H9 (cell line): ENCODE measurements around the gene SSH3. TPM values are rescaled to one million over a fixed set of nuclear protein-coding genes. Genes with fewer than 3 reads are reported as not detected.

Source experiments
- DNase-seq: peaks from one replicate; pipeline ENCODE4 v3.0.0-alpha.2; 2017
- H2AFZ ChIP-seq: one replicate; pipeline ENCODE4 v1.6.1; 2013; ENCODE audit warnings: mild to moderate bottlenecking, low read length, control low read depth, moderate library complexity
- H2AK5ac ChIP-seq: 2 replicates; pipeline ENCODE4 v1.6.1; 2013; ENCODE audit warnings: low read length, control low read depth, mixed read lengths; ENCODE audit not compliant: insufficient read length
- H2BK120ac ChIP-seq: one replicate; pipeline ENCODE4 v1.6.1; 2013; ENCODE audit warnings: low read depth, mild to moderate bottlenecking, low read length, control low read depth, inconsistent platforms; ENCODE audit not compliant: poor library complexity, severe bottlenecking
- H2BK12ac ChIP-seq: 2 replicates; pipeline ENCODE4 v1.6.1; 2013; ENCODE audit warnings: low read length, control low read depth, mixed read lengths, low read depth; ENCODE audit not compliant: insufficient read length
- H2BK15ac ChIP-seq: 2 replicates; pipeline ENCODE4 v1.6.1; 2013; ENCODE audit warnings: low read depth, low read length, control low read depth
- H2BK20ac ChIP-seq: one replicate; pipeline ENCODE4 v1.6.1; 2013; ENCODE audit warnings: low read depth, mild to moderate bottlenecking, low read length, control low read depth, inconsistent platforms; ENCODE audit not compliant: poor library complexity, severe bottlenecking
- H2BK5ac ChIP-seq: 2 replicates; pipeline ENCODE4 v1.6.1; 2013; ENCODE audit warnings: low read length, control low read depth, mixed read lengths; ENCODE audit not compliant: insufficient read length
- H3K14ac ChIP-seq: 2 replicates; pipeline ENCODE4 v1.6.1; 2013; ENCODE audit warnings: low read length, control low read depth; ENCODE audit not compliant: insufficient read depth
- H3K18ac ChIP-seq: 2 replicates; pipeline ENCODE4 v1.6.1; 2013; ENCODE audit warnings: low read depth, mild to moderate bottlenecking, mixed read lengths, low read length, control low read depth; ENCODE audit not compliant: insufficient read length
- H3K23ac ChIP-seq: 2 replicates; pipeline ENCODE4 v1.6.1; 2013; ENCODE audit warnings: low read length, control low read depth, mixed read lengths, low read depth; ENCODE audit not compliant: insufficient read length
- H3K23me2 ChIP-seq: 2 replicates; pipeline ENCODE4 v1.6.1; 2013; ENCODE audit warnings: low read depth, mild to moderate bottlenecking, mixed read lengths, low read length, control low read depth; ENCODE audit not compliant: insufficient read length, poor library complexity, severe bottlenecking
- H3K27ac ChIP-seq: 2 replicates; pipeline ENCODE4 v1.5.1; 2013; ENCODE audit warnings: low read length, control low read depth, mixed read lengths, low read depth; ENCODE audit not compliant: insufficient read length
- H3K27me3 ChIP-seq: 2 replicates; pipeline ENCODE4 v1.6.1; 2013; ENCODE audit warnings: low read length, control low read depth, inconsistent platforms; ENCODE audit not compliant: insufficient read depth
- H3K4ac ChIP-seq: 2 replicates; pipeline ENCODE4 v1.6.1; 2013; ENCODE audit warnings: low read depth, mild to moderate bottlenecking, control low read depth, inconsistent platforms, low read length, moderate library complexity
- H3K4me1 ChIP-seq: 2 replicates; pipeline ENCODE4 v1.6.1; 2013; ENCODE audit warnings: low read length, control low read depth, inconsistent platforms; ENCODE audit not compliant: insufficient read depth
- H3K4me2 ChIP-seq: 2 replicates; pipeline ENCODE4 v1.6.1; 2013; ENCODE audit warnings: low read length, control low read depth, mixed read lengths; ENCODE audit not compliant: insufficient read length, insufficient read depth
- H3K56ac ChIP-seq: 2 replicates; pipeline ENCODE4 v1.6.1; 2013; ENCODE audit warnings: low read depth, mild to moderate bottlenecking, mixed read lengths, low read length, control low read depth; ENCODE audit not compliant: insufficient read length
- H3K79me1 ChIP-seq: 2 replicates; pipeline ENCODE4 v1.6.1; 2013; ENCODE audit warnings: low read depth, mild to moderate bottlenecking, moderate library complexity, low read length, control low read depth, inconsistent platforms; ENCODE audit not compliant: insufficient read depth, poor library complexity, severe bottlenecking
- H3K79me2 ChIP-seq: 2 replicates; pipeline ENCODE4 v1.6.1; 2013; ENCODE audit warnings: low read length, control low read depth, inconsistent platforms; ENCODE audit not compliant: insufficient read depth
- H3K9ac ChIP-seq: 2 replicates; pipeline ENCODE4 v1.6.1; 2013; ENCODE audit warnings: low read length, control low read depth, mixed read lengths; ENCODE audit not compliant: insufficient read length; ENCODE audit errors: extremely low read depth
- H3K9me3 ChIP-seq: one replicate; pipeline ENCODE4 v1.6.1; 2013; ENCODE audit warnings: low read depth, low read length, inconsistent platforms; ENCODE audit not compliant: control insufficient read depth
- H3T11ph ChIP-seq: one replicate; pipeline ENCODE4 v1.6.1; 2013; ENCODE audit warnings: mild to moderate bottlenecking, low read length, control low read depth, inconsistent platforms
- H4K20me1 ChIP-seq: one replicate; pipeline ENCODE4 v1.6.1; 2013; ENCODE audit not compliant: control insufficient read depth, insufficient read length, insufficient read depth
- H4K5ac ChIP-seq: 2 replicates; pipeline ENCODE4 v1.6.1; 2013; ENCODE audit warnings: low read depth, mild to moderate bottlenecking, mixed read lengths, low read length, control low read depth; ENCODE audit not compliant: insufficient read length
- H4K8ac ChIP-seq: replicated peaks from 2 replicates; pipeline ENCODE4 v1.6.1; 2013; ENCODE audit warnings: low read length, control low read depth, mixed read lengths, low read depth; ENCODE audit not compliant: insufficient read length
- H4K91ac ChIP-seq: 2 replicates; pipeline ENCODE4 v1.6.1; 2013; ENCODE audit warnings: low read depth, mild to moderate bottlenecking, moderate library complexity, mixed read lengths, low read length, control low read depth; ENCODE audit not compliant: insufficient read length
- H3K27ac Mint-ChIP-seq, 3 experiments: 2 replicates in 2 of 3; 3 replicates in 1 of 3; pipeline ENCODE4 v1.8.0; 2020 to 2021; ENCODE audit warnings: mixed read lengths in 3 of 3, mild to moderate bottlenecking in 1 of 3, moderate library complexity in 1 of 3
- H3K27me3 Mint-ChIP-seq: 2 replicates; pipeline ENCODE4 v1.8.0; 2021; ENCODE audit warnings: low read depth, mild to moderate bottlenecking, moderate library complexity, mixed read lengths
- H3K36me3 Mint-ChIP-seq, 3 experiments: 2 replicates in 2 of 3; 3 replicates in 1 of 3; pipeline ENCODE4 v1.8.0; 2020 to 2021; ENCODE audit warnings: low read depth in 3 of 3, mixed read lengths in 3 of 3; ENCODE audit not compliant: insufficient read depth in 1 of 3
- H3K4me1 Mint-ChIP-seq, 2 experiments: 2 replicates each; pipeline ENCODE4 v1.8.0; 2020; ENCODE audit warnings: mixed read lengths in 2 of 2
- H3K4me3 Mint-ChIP-seq, 2 experiments: 2 replicates in 1 of 2; 3 replicates in 1 of 2; pipeline ENCODE4 v1.8.0; 2020 to 2021; ENCODE audit warnings: mild to moderate bottlenecking in 2 of 2, mixed read lengths in 2 of 2, moderate library complexity in 1 of 2
- H3K9me3 Mint-ChIP-seq, 2 experiments: 2 replicates in 1 of 2; 3 replicates in 1 of 2; pipeline ENCODE4 v1.8.0; 2020; ENCODE audit warnings: mild to moderate bottlenecking in 2 of 2, mixed read lengths in 2 of 2, moderate library complexity in 1 of 2
- CTCF ChIP-seq: fragments of 200-600 bp; sonication (generic); conservative IDR thresholded peaks from 3 replicates; pipeline ENCODE4 v1.8.0; 2021; ENCODE audit warnings: antibody characterized with exemption, mild to moderate bottlenecking
- WGBS: extraction: QIAGEN DNeasy Blood & Tissue Kit; methylation state at CpG from one replicate; pipeline ENCODE4 v1.1.7; 2013; ENCODE audit warnings: missing lambda C conversion rate, low lambda C conversion rate, mixed read lengths; ENCODE audit not compliant: insufficient read length; ENCODE audit errors: extremely low coverage; 5-methylcytosine and 5-hydroxymethylcytosine counted together
- total RNA-seq: library from RNA; stranded (reverse); gene quantifications from 2 replicates; pipeline ENCODE4 v1.2.1, GENCODE V29; 2021

Gene SSH3
- total RNA-seq, 1 experiment from 2014 or later = 42.2 TPM

GRCh38 chr11:67299471-67300191 lies 3.7 kb upstream of the SSH3 start:
- Histone ChIP-seq H3K27ac (no peak overlapping the region), H4K20me1 (no peaks in the 10 kb centered on the region), H3K4me1 (no peaks in the 10 kb centered on the region), H3K56ac (no peak overlapping the region), H2BK15ac (no peak overlapping the region), H3K27me3 (no peaks in the 10 kb centered on the region), H3K18ac (no peak overlapping the region), H3K4me2 (no peak overlapping the region), H4K91ac (no peak overlapping the region), H2BK120ac (no peak overlapping the region), H3K4ac (no peak overlapping the region), H4K8ac (no peak overlapping the region), H3K79me1 (no peaks in the 10 kb centered on the region), H3K14ac (no peak overlapping the region), H2AFZ (no peak overlapping the region), H2AK5ac (no peak overlapping the region), H2BK20ac (no peak overlapping the region), H3K23ac (no peak overlapping the region), H4K5ac (no peak overlapping the region), H3K9ac (no peak overlapping the region), H2BK5ac (no peak overlapping the region), H2BK12ac (no peak overlapping the region), H3K23me2 (peaks cover 16% of the 10 kb centered on the region), H3K79me2 (no peaks in the 10 kb centered on the region), H3K9me3 (no peaks in the 10 kb centered on the region), H3T11ph (no peak overlapping the region)
- Mint-ChIP-seq H3K4me3 (no peak overlapping the region), H3K27me3 (peaks cover 4% of the 10 kb centered on the region), H3K36me3 (peaks cover 22 to 50% (median 39%) of the 10 kb centered on the region in 3 experiments), H3K4me1 (peaks cover 8 to 13% of the 10 kb centered on the region in 2 experiments), H3K9me3 (peaks cover 16 to 21% of the 10 kb centered on the region in 2 experiments; a peak in 4 of 5 replicates), H3K27ac (no peak overlapping the region)
- WGBS = no CpG with 5 or more reads among the region's 29 CpGs
- no peak for TF ChIP-seq CTCF
- DNase-seq = no peak
